ENCODE measurements around the gene SMG1.
A peak's percentile ranks its signal among the peaks of the same experiment; 100 is the strongest.
"Not testable (repeated sequence)": the region's sequence is repeated elsewhere in the genome, so short reads cannot be mapped to it uniquely, and the experiment has no call there.

Gene SMG1

DNA sequence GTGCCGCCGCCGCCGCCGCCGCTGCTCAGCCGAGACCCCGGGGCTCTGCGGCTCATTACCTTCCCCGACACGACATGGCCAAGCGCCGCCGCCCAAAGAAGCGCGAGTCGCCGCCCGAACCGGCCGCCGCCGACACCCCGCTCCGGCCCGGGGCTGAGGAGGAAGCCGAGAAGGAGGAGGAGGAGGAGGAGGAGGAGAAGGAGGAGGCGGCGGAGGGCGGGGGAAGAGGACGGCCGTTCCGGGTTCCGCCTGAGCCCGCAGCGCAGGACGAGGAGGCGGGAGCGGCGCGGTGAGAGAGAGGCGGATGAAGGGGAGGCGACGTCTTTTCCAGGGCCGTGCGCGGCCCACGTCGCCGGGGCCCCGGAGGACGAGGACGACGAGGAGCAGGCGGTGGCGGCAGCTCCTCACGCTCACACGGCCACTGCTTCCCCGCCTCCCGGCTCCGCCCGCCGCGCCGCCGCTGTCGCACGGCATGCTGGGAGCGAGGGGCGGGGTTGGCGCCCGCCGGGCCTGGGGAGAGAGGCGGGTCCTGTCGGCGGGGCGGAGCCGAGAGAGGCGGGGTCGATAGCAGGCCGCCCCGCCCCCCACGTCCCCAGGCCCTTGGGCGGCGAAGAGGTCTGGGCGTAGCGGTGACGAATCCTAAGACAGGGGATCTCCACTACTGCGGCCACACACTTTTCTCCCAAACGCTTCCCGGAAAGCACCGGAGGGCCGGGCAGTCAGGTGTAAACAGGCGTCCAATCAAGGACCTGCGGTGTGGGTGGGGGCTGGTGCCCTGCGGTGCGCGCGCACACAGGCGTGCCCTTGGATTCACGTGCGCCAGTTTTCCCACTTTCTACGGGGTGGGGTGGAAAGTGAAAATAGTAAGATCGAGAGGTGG, at the start of gene SMG1:
Gene SMG1, minus strand, starts transcription at position 423 of the 880 bp plus-strand sequence. Its CDS starts 367 bp downstream, at position 56.
- DNase-seq (ENCODE audit: low read depth in 2 of 2), result peak; percentile 85 to 91

GRCh38 chr16:18975109-18975508, 48.9 kb upstream of the SMG1 start:
- DNase-seq (ENCODE audit: low read depth in 2 of 2), result no peak

- no peak for DNase-seq (ENCODE audit: low read depth in 2 of 2)
Observed at GRCh38 chr16:18969855-18970240, 43.6 kb upstream of the SMG1 start.

DNA sequence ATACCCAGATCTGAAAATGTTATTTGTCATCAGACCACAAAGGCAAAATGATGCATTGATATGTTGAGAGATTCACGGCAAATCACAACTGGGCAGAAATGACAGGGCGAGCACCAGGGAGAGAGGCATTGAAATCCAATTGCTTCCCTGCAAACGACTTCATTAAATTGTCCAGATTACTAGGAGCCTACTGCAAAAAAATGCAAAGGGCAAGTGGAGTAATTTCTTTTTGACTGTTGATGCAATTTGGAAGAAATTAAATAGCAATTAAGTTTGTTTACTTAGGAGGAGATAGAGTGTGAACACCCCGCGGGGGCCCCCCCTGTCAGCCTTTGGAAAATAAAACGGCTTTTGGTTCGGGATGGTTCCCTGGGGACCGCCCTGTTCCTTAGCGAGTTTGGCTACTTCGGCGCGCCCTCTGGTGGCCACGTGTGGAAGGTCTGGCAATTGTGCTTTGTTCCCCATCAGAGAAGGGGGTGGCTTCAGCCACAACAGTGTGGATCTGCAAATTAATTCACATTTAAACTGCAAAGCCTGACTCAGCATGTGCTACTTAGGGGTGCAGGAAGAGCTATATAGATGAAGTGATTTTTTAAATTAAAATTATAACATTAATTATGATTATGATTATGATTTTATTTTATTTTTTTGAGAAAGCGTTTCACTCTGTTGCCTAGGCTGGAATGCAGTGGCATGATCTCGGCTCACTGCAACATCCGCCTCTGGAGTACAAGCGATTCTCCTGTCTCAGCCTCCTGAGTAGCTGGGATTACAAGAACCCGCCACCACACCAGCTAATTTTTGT, 43.0 kb upstream of the SMG1 start:
- DNase-seq (ENCODE audit: low read depth in 2 of 2), result peak; percentile 51 to 62

DNA sequence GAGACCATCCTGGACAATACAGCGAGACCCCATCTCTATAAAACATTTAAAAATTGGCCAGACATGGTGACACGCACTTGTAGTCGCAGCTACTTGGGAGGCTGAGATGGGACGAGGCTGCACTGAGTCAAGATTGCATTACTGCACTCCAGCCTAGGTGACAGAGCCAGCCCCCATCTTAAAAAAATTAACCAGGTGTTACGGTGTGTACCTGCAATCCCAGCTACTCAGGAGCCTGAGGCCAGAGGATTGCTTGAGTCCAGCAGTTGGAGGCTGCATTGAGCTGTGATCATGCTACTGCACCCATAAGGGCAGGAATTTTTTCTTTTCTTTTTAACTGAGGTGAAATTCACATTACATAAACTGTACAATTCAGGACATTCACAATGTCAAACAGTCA, 40.6 kb upstream of the SMG1 start:
- DNase-seq (ENCODE audit: low read depth in 2 of 2), result no peak

DNA sequence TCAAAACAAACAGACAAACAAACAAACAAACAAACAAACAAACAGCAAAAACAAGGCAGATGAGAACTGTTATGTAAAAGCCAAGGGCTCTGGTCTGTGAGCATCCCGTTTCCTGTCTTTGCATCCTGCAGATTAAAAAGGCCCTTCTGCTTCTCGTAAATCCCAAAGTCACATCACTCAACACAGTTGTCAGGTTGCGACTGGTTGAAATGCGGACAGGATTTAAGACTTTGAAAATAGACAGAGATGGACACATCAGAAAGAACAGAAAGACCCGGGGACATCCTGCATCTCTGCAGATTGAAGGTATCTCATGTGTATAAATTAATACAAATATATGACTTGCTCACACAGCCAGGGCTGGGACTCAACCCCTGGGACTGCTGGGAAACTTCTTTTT, 39.3 kb upstream of the SMG1 start:
- no peak for DNase-seq (ENCODE audit: low read depth in 2 of 2)

DNA sequence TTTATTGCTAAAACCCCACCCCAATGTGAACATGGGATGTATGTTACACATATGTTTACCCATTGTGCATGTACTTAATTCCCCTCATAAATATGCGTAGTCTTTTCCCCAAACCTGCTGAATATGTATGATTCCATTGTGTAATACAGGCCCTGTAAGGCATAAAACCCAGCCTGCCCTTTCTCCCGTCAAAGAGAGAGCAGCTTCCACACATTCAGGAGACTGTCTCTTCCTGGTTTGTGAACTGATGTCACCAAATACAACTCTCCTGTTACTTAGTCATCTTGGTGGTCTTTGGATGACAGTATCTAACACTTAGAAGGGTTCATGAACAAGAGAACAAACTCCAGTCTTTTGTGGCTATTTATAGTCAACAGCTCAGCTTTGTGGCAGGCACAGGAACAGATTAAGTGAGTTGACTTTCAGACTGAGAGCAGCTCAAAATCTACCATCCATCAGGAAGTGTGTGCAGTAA, 32.9 kb upstream of the SMG1 start:
- no peak for DNase-seq (ENCODE audit: low read depth in 2 of 2)

DNA sequence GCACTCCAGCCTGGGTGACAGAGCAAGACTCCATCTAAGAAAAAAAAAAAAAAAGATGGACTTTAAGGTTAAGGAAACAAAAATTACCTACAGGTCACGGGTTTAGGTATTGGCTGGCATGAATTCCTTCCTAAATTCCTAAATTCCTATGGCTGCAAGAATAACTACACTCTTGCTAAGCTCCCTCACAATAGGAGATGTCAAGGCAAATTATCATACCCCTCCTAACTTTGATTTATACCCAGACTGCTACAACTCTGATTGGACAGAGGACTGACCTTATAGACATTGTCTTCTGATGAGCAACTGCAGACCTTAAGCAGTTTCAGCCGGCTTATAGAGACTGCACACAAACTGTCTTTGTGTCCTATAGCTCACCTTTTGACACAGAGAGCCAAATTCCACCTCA, 32.4 kb upstream of the SMG1 start:
- DNase-seq (ENCODE audit: low read depth in 2 of 2), result no peak

- not testable (repeated sequence) for DNase-seq (ENCODE audit: low read depth in 2 of 2)
Observed at GRCh38 chr16:18956658-18957241, 30.5 kb upstream of the SMG1 start.

- DNase-seq (ENCODE audit: low read depth in 2 of 2), result not testable (repeated sequence)
Observed at GRCh38 chr16:18955874-18956580, 29.8 kb upstream of the SMG1 start.

DNA sequence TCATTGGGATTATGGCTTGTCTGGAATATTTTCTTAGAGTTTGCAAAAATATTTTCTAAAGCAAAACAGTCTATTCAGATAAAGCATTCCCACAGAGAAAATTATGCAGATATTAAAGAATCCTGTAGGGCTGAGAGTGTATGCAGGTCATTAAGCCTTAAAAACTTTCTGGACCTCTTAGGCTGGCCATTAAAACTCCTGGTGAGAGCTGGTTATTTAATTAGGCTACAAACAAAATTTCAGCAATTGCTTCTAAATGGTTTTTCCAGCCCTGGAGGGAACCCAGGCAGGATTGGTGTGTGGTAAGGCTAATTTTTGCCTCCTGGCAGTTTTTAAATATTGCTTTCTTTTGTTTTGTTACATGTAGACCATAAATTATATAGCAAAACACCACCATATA, 27.3 kb upstream of the SMG1 start:
- no peak for DNase-seq (ENCODE audit: low read depth in 2 of 2)

DNA sequence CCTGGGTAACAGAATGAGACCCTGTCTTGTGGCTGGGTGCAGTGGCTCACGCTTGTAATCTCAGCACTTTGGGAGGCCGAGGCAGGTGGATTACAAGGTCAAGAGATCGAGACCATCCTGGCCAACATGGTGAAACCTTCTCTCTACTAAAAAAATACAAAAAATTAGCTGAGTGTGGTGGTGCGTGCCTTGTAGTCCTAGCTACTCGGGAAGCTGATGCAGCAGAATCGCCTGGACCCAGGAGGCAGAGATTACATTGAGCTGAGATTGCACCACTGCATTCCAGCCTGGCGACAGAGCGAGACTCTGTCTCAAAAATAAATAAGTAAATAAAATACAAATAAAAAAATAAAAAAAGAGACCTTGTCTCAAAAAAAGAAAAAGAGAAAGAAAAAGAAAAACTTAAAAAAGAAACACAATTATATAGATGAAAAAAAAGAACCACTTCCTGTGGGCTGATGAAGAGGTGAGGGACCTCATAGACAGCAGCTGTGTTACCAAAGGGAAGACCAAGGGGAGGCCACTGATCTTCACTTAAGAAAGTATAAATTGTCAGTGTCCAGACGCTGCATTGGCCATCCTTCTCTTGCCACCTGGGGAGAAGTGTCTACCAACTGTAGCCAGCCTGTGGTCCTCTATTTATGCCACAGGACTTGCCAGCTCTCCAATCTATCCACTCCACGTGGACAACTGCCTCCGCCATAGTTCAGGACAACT, 24.4 kb upstream of the SMG1 start:
- no peak for DNase-seq (ENCODE audit: low read depth in 2 of 2)

DNA sequence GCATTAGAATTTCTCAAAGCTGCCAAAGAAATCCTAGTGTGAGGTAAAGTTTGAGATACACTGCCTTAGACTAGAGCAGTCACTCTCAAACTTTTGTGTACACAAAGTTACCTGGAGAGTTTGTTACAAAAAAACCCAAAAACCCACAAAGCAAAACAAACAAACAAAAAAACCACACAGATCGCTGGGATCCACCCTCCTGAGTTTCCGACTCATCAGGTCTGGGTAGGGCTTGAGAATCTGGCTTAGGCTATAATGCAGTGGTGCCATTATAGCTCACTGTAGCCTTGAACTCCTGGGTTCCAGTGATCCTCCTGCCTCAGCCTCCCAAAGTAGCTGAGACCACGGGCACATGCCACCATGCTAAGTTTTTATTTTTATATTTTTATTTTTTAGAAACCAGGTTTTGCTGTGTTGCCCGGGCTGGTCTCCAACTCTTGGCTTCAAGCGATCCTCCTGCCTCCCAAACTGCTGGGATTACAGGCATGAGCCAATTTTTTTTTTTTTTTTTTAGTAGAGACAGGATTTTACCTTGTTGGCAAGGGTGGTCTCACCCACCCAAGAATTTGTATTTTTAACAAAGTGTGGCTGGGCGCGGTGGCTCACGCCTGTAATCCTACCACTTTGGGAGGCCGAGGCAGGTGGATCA, 22.3 kb upstream of the SMG1 start:
- DNase-seq (ENCODE audit: low read depth in 2 of 2), result no peak

- no peak for DNase-seq (ENCODE audit: low read depth in 2 of 2)
Observed at GRCh38 chr16:18945233-18945632, 19.0 kb upstream of the SMG1 start.

- DNase-seq (ENCODE audit: low read depth in 2 of 2), result no peak
Observed at GRCh38 chr16:18943414-18943813, 17.2 kb upstream of the SMG1 start.

DNA sequence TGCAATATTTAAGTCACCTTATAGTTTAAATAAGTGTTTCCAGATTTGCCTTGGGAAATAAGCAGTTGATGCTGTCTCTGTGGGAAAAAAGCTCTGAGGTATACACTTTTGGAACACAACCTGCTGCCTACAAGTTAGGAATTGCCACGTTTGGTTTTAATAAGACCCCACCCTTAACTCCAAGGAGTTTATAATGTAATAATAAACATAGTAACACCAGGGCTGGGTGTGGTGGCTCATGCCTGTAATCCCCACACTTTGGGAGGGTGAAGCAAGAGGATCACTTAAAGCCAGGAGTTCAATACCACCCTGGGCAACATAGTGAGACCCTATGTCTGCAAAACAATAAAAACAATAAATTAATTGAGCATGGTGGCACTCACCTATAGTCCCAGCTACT, 15.9 kb upstream of the SMG1 start:
- no peak for DNase-seq (ENCODE audit: low read depth in 2 of 2)

GRCh38 chr16:18941471-18941870, 15.3 kb upstream of the SMG1 start:
- DNase-seq (ENCODE audit: low read depth in 2 of 2), result no peak

GRCh38 chr16:18938986-18939385, 12.8 kb upstream of the SMG1 start:
- DNase-seq (ENCODE audit: low read depth in 2 of 2), result no peak

DNA sequence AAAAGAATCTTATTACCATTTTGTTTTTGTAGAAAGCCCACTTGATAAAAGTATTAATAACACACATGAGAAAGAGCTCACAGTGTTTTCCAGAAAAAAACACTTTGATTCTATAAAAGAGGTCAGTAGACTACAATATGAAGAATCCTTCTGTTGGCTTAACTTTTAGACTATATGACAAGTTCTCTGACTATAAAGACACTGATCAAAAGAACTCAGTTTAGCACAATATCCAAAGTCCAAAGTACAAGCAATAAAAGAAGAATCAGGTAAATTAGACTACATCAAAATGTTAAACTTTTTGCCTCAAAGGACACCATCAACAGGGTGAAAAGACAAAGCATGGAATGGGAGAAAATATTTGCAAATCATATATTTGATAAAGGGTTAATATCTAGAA, 11.2 kb upstream of the SMG1 start:
- no peak for DNase-seq (ENCODE audit: low read depth in 2 of 2)

GRCh38 chr16:18936727-18937340, 10.6 kb upstream of the SMG1 start:
- DNase-seq (ENCODE audit: low read depth in 2 of 2), result no peak

Data from stimulated activated CD4-positive, alpha-beta T cell treated with anti-CD3 and anti-CD28 coated beads, Interleukin-1b, Interleukin-23, amount 100 ng/mL, for 1 hour (primary cell).